ENCODE measurements around the gene AEBP1. TPM values are rescaled to one million over a fixed set of nuclear protein-coding genes. Genes with fewer than 3 reads are reported as not detected.

AEBP1 gene
- total RNA-seq, 1 donor from 2014 or later = 272 TPM

GRCh38 chr7:44157116-44158080 lies 53.3 kb downstream of the AEBP1 start:
- no peaks in the 10 kb centered on the region for H3K9me3 ChIP-seq
- no peaks in the 10 kb centered on the region for H3K36me3 ChIP-seq
- no peak overlapping the region for H3K4me3 ChIP-seq
- H3K27me3 ChIP-seq = no peaks in the 10 kb centered on the region
- TF ChIP-seq, protein P1, sequence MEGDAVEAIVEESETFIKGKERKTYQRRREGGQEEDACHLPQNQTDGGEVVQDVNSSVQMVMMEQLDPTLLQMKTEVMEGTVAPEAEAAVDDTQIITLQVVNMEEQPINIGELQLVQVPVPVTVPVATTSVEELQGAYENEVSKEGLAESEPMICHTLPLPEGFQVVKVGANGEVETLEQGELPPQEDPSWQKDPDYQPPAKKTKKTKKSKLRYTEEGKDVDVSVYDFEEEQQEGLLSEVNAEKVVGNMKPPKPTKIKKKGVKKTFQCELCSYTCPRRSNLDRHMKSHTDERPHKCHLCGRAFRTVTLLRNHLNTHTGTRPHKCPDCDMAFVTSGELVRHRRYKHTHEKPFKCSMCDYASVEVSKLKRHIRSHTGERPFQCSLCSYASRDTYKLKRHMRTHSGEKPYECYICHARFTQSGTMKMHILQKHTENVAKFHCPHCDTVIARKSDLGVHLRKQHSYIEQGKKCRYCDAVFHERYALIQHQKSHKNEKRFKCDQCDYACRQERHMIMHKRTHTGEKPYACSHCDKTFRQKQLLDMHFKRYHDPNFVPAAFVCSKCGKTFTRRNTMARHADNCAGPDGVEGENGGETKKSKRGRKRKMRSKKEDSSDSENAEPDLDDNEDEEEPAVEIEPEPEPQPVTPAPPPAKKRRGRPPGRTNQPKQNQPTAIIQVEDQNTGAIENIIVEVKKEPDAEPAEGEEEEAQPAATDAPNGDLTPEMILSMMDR (IDR thresholded peaks at IDR 0.05) = no peak
- intact Hi-C loops (cut with DNase I) = no loop called here
- ATAC-seq (no peak), DNase-seq (no peak)
- H3K27ac ChIP-seq = no peak overlapping the region
- H3K4me1 ChIP-seq = no peaks in the 10 kb centered on the region

GRCh38 chr7:44158096-44158872 lies 54.1 kb downstream of the AEBP1 start:
- ATAC-seq (no peak), DNase-seq (no peak)
- H3K4me3 ChIP-seq = no peak overlapping the region
- H3K27me3 ChIP-seq = no peaks in the 10 kb centered on the region
- TF ChIP-seq, protein P1 (IDR thresholded peaks at IDR 0.05) = no peak
- no peaks in the 10 kb centered on the region for H3K4me1 ChIP-seq
- intact Hi-C loops (cut with DNase I) = no loop called here
- no peaks in the 10 kb centered on the region for H3K36me3 ChIP-seq
- no peak overlapping the region for H3K27ac ChIP-seq
- no peaks in the 10 kb centered on the region for H3K9me3 ChIP-seq

- H3K9me3 ChIP-seq = no peaks in the 10 kb centered on the region
- no peak overlapping the region for H3K4me3 ChIP-seq
- no peaks in the 10 kb centered on the region for H3K36me3 ChIP-seq
- no peaks in the 10 kb centered on the region for H3K27me3 ChIP-seq
- TF ChIP-seq, protein P1 (IDR thresholded peaks at IDR 0.05) = no peak
- intact Hi-C loops (cut with DNase I) = no loop called here
- no peak for DNase-seq
- H3K4me1 ChIP-seq = no peaks in the 10 kb centered on the region
- H3K27ac ChIP-seq = no peak overlapping the region
- ATAC-seq = no peak
Observed at GRCh38 chr7:44158873-44159631, 54.9 kb downstream of the AEBP1 start.

DNA sequence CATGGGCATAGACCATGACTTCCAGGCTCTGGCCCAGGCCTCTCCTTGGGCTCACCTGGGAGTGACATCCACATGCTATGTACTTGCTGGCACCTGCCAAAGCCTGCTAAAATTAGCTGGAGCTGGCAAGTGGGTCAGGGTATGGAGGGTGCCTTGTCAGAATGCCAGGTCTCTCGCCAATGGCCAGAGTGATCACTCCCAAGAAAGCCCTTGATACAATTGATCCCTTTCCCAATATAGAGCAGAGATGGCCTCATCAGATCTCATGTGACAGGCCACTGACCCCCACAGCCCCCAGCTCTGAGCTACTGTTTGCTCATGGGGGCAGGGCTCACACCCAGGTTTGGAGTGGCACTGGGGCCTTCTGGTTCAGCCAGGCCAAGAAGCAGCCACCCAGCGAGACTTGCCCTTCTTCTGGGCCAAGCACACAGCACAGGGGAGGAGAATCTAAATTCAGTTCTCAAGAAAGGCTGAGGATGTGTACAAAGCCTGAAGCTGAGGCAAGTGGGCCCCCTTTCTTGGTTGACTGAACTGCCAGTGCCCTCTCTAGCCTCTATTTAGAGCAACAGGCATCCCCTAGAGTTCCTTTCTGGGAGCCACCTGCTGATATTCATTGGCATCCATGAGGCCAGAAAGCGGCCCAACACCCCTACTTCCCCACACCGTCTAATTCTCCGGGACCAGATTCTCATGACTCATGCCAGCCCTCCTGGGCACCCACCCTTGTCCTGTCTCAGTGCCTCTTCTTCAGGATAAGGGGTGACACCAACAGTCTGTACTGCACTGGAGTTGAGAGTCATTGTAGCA lies 55.9 kb downstream of the AEBP1 start:
- no peak overlapping the region for H3K27ac ChIP-seq
- H3K9me3 ChIP-seq = no peaks in the 10 kb centered on the region
- no peaks in the 10 kb centered on the region for H3K27me3 ChIP-seq
- intact Hi-C loops (cut with DNase I) = no loop called here
- ATAC-seq (peak; percentile 16), DNase-seq (no peak)
- no peak overlapping the region for H3K4me3 ChIP-seq
- H3K36me3 ChIP-seq = no peaks in the 10 kb centered on the region
- no peaks in the 10 kb centered on the region for H3K4me1 ChIP-seq
- TF ChIP-seq, protein P1 (IDR thresholded peaks at IDR 0.05) = no peak

DNA sequence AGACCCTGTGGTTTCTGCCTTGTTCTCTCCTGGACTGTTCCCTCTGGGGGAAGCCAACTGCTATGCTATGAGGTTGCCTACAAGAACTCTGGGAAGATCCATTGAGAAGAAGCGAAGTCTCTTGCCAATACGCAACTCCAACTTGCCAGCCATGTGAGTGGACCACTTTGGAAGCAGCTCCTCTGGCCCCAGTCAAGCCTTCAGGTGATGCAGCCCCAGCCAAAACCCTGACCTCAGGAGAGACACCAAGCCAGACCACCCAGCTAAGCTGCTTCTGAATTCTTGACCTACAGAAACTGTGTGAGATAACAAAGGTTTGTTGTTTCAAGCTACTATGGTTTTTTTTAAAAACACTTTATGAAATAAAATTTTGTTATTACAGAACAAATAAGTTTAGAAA lies 57.2 kb downstream of the AEBP1 start:
- Histone ChIP-seq H3K9me3 (no peaks in the 10 kb centered on the region), H3K36me3 (no peaks in the 10 kb centered on the region), H3K27me3 (no peaks in the 10 kb centered on the region), H3K4me3 (no peak overlapping the region), H3K27ac (no peak overlapping the region), H3K4me1 (no peaks in the 10 kb centered on the region)
- TF ChIP-seq, protein P1 (IDR thresholded peaks at IDR 0.05) = no peak
- DNase-seq (no peak), ATAC-seq (no peak)
- intact Hi-C loops (cut with DNase I) = no loop called here

Measured in upper lobe of right lung (tissue), 1 donor.